Calu3 (cell line): ENCODE results near the gene IGFL3. TPM values are rescaled to one million over a fixed set of nuclear protein-coding genes. Genes with fewer than 3 reads are reported as not detected.

Experiments
- BruUV-seq: library from RNA; stranded (reverse); fragments of 400-500 nt; replicated peaks from 2 replicates; lab custom pipeline; 2021; lab: Mats Ljungman, UMichigan
- CTCF ChIA-PET: fragments of 300-600 bp; sonication (Branson Sonifier 250); formaldehyde crosslinking; loops from one replicate; lab custom pipeline; 2022; ENCODE audit warnings: antibody characterized with exemption; lab: Charles Lee
- DNase-seq: peaks from one replicate; pipeline ENCODE4 v3.0.0; 2022
- H3K27ac Mint-ChIP-seq: one replicate; pipeline ENCODE4 v1.8.0; 2022; ENCODE audit warnings: mixed read lengths; ENCODE audit not compliant: unreplicated experiment
- H3K27me3 Mint-ChIP-seq: one replicate; pipeline ENCODE4 v1.8.0; 2022; ENCODE audit warnings: mixed read lengths; ENCODE audit not compliant: unreplicated experiment
- H3K36me3 Mint-ChIP-seq: one replicate; pipeline ENCODE4 v1.8.0; 2022; ENCODE audit warnings: mild to moderate bottlenecking, moderate library complexity, mixed read lengths; ENCODE audit not compliant: insufficient read depth, unreplicated experiment
- H3K4me1 Mint-ChIP-seq: one replicate; pipeline ENCODE4 v1.8.0; 2022; ENCODE audit warnings: mild to moderate bottlenecking, low read depth, mixed read lengths; ENCODE audit not compliant: unreplicated experiment
- H3K4me3 Mint-ChIP-seq: one replicate; pipeline ENCODE4 v1.8.0; 2022; ENCODE audit warnings: mild to moderate bottlenecking, low read depth, moderate library complexity, mixed read lengths; ENCODE audit not compliant: unreplicated experiment
- H3K9me3 Mint-ChIP-seq: one replicate; pipeline ENCODE4 v1.8.0; 2022; ENCODE audit warnings: low read depth, mixed read lengths; ENCODE audit not compliant: unreplicated experiment
- intact Hi-C: fragments of 100-400 bp; cut with micrococcal nuclease; formaldehyde crosslinking; loops from one replicate; pipeline ENCODE4 v1.10.0; 2022; ENCODE audit not compliant: unreplicated experiment
- total RNA-seq: library from RNA; stranded (reverse); gene quantifications from 2 replicates; pipeline ENCODE4 v1.2.3, GENCODE V29; 2022
- TF ChIP-seq, protein P1 (sequence below): fragments of 200-600 bp; IDR thresholded peaks from one replicate; pipeline ENCODE4 v1.8.0; 2022; ENCODE audit warnings: antibody characterized with exemption; ENCODE audit not compliant: unreplicated experiment

Gene IGFL3
- total RNA-seq, 1 experiment from 2014 or later, result not detected

DNA sequence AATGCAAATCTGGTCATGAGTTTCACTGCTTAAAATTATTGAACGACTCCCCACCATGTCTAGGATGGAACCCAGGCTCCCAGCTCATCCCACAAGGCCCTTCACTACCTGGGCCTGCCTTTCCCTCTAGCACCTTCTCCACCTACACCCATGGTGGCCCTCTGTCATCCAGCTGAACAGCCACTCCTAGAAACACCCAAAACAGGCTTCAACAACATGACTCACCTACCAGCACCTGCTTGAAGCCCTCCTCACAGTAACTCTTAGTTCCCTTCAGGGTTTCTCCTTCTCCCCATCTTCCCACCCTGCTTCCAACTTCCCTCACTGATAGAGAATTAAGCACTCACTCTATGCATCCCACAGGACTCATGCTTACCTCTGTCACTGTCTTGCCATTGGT lies 16.9 kb upstream of the IGFL3 start:
- Mint-ChIP-seq H3K4me1 (no peaks in the 10 kb centered on the region), H3K27ac (no peak overlapping the region), H3K36me3 (no peaks in the 10 kb centered on the region), H3K27me3 (peaks cover 92% of the 10 kb centered on the region), H3K9me3 (no peaks in the 10 kb centered on the region), H3K4me3 (no peak overlapping the region)
- no peak for DNase-seq
- BruUV-seq, result no TSS peak
- CTCF ChIA-PET, result no interaction called here
- TF ChIP-seq, protein P1, sequence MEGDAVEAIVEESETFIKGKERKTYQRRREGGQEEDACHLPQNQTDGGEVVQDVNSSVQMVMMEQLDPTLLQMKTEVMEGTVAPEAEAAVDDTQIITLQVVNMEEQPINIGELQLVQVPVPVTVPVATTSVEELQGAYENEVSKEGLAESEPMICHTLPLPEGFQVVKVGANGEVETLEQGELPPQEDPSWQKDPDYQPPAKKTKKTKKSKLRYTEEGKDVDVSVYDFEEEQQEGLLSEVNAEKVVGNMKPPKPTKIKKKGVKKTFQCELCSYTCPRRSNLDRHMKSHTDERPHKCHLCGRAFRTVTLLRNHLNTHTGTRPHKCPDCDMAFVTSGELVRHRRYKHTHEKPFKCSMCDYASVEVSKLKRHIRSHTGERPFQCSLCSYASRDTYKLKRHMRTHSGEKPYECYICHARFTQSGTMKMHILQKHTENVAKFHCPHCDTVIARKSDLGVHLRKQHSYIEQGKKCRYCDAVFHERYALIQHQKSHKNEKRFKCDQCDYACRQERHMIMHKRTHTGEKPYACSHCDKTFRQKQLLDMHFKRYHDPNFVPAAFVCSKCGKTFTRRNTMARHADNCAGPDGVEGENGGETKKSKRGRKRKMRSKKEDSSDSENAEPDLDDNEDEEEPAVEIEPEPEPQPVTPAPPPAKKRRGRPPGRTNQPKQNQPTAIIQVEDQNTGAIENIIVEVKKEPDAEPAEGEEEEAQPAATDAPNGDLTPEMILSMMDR, result no peak
- intact Hi-C loops, result no loop called here

DNA sequence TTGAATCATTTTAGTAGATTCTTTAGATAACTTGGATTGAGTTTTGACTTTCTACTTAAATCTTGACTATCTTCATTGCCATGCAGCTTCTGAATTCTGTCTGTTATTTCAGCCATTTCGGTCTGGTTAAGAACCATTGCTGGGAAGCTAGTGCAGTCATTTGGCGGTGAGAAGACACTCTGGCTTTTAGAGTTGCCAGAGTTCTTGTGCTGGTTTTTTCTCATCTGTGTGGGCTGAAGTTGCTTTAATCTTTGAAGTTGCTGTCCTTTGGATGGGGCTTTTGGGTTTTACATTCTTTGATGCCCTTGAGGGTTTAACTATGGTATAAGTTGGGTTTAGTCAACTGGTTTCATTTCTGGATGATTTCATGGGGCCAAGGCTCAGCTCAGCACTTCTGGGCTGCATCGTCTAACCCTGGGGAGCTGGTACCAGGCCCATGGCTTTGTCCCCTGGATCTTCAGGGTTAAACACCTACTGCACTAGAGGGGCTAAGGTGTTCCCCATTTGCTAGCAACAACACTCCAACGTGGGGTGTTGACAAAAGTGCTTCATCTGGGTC lies 13.5 kb upstream of the IGFL3 start:
- Mint-ChIP-seq H3K4me3 (no peak overlapping the region), H3K9me3 (no peaks in the 10 kb centered on the region), H3K36me3 (no peaks in the 10 kb centered on the region), H3K4me1 (peaks cover 14% of the 10 kb centered on the region), H3K27ac (no peak overlapping the region), H3K27me3 (peaks cover 81% of the 10 kb centered on the region)
- intact Hi-C loops, result no loop called here
- TF ChIP-seq, protein P1, result no peak
- DNase-seq, result no peak
- no TSS peak for BruUV-seq
- CTCF ChIA-PET, result no interaction called here

DNA sequence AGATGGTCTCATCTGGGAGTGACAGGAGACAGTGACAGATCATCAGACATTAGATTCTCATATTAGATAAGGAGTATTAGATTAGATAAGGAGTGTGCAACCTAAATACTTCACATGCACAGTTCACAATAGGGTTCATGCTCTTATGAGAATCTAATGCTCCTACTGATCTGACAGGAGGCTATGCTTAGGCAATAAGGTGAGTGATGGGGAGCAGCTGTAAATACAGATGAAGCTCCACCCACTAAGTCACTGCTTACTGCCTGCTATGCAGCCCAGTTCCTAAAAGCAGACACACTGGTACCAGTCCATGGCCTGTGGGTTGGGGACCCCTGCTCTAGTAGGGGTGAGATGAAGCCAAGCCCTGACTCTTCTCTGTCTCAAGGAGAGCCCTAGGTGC lies 10.0 kb upstream of the IGFL3 start:
- DNase-seq, result no peak
- no TSS peak for BruUV-seq
- H3K27ac Mint-ChIP-seq, result no peak overlapping the region

DNA sequence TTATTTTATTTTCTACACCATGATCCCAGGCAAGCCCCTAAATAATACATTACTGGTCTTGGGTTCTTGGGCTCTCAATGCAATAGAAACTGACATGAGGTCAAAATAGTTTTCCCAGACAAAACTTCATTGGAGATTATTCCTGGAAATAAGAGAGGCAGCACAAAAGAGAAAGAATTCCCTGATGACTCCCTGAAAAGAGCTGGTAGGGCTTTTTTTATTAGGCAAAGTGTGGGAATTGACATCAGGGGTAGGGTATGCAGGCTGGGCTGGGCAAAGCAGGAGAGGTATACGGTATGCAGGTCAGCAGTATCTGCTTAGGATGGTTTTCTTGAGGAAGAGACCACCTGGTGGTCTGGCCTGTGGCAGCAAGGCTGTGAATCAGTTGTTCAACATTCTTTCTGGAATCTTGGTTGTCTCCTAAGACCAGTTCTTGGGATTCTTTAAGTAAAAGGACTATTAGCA lies 9.3 kb upstream of the IGFL3 start:
- no TSS peak for BruUV-seq
- H3K27ac Mint-ChIP-seq, result no peak overlapping the region
- no peak overlapping the region for H3K4me3 Mint-ChIP-seq
- intact Hi-C loops, result no loop called here
- TF ChIP-seq, protein P1, result no peak
- DNase-seq, result no peak
- peaks cover 61% of the 10 kb centered on the region for H3K27me3 Mint-ChIP-seq
- no peaks in the 10 kb centered on the region for H3K36me3 Mint-ChIP-seq
- peaks cover 16% of the 10 kb centered on the region for H3K4me1 Mint-ChIP-seq
- CTCF ChIA-PET, result no interaction called here
- no peaks in the 10 kb centered on the region for H3K9me3 Mint-ChIP-seq

More for the DNA sequence above, 10.0 kb upstream of the IGFL3 start:
- intact Hi-C loops, result no loop called here
- H3K4me3 Mint-ChIP-seq, result no peak overlapping the region
- TF ChIP-seq, protein P1, result no peak
- CTCF ChIA-PET, result no interaction called here
- H3K27me3 Mint-ChIP-seq, result peaks cover 68% of the 10 kb centered on the region
- H3K9me3 Mint-ChIP-seq, result no peaks in the 10 kb centered on the region
- H3K4me1 Mint-ChIP-seq, result peaks cover 16% of the 10 kb centered on the region
- H3K36me3 Mint-ChIP-seq, result no peaks in the 10 kb centered on the region
